DMS114 treated with DMSO at 0.1 percent for 48 hours (cell line): ENCODE results near the gene TEX264.
A peak's percentile ranks its signal among the peaks of the same experiment; 100 is the strongest.

Experiments
- DNase-seq: peaks from one replicate; lab custom pipeline; 2025; ENCODE audit not compliant: unreplicated experiment; lab: John Stamatoyannopoulos, UW

Gene TEX264

GRCh38 chr3:51692980-51693395 lies 21.9 kb downstream of the TEX264 start:
- DNase-seq, result no peak

DNA sequence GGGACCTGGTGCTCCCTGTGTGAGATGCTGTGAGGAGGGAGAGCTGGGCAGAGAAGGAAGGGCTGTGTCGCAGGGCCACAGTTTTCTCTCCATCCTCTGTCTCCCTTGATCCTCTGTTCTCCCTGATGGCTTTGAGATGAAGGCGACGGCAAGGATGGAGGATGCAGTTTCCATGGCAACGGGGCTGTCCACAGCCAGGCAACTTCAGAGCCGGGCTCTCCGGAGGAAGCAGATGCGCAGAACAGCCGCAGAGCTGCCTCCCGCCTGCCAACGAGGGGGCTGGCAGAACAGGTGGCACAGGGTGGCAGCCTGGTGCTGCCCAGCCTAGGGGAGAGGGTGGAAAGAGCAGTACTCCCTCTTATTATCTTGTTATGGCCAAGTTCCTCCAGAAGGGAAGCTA lies 25.9 kb downstream of the TEX264 start:
- DNase-seq, result no peak

DNA sequence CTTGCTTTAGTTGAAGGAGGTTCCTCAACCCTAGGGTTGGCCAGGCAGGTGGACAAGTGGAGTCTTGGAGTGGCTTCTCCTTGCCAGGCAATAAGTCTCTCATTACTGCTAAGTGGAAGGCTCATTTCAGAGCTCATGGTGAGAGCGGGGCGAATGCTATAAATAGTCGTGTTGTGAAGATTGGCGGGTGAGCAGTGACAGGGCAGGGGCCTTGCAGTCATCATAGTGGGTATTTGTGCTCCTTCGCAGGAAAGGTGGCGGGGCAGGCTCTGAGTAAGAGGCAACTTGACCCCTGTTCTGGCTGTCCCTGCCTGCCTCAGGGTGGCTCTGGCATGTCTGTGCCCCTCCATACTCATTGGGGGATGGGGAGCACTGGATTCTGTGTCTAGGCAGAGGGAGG lies 27.2 kb downstream of the TEX264 start:
- no peak for DNase-seq

- DNase-seq, result no peak
Measured at GRCh38 chr3:51700403-51700802, 29.4 kb downstream of the TEX264 start.

GRCh38 chr3:51702156-51702555 lies 31.1 kb downstream of the TEX264 start:
- no peak for DNase-seq

DNA sequence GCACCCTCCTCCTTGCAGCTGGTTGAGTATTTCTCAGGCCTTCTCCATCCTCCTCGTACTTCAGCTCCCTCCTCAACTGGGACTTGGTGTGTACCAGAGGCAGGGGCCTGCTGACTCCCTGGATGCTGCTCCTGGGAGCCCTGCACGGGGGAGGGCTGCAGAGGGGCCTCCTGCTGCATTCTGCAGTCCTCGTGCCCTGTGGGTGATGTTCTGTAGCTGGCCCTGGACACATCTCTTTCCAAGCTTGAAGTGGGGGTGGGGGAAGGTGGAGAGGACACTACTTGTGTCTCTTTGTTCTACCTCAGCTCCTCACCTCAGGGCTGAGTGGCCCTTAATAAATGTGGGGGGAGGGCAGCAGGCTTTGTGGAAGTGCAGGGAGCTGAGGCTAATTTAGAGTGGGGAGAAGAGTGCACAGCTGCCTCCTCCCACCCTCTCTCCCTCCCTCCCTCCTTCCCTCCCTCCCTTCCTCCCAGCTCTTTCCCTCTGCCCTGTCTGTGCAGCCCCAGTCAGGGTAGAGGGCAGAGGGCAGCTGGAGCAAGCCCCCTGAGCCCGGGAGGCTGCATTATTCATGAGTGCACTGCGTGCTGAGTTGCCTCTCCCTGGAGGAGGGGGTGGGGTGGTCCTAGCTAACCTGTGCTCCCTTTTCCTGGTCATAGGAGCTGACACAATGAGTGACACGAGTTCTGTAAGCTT lies 32.2 kb downstream of the TEX264 start:
- no peak for DNase-seq

GRCh38 chr3:51703761-51704510 lies 32.9 kb downstream of the TEX264 start:
- no peak for DNase-seq

DNA sequence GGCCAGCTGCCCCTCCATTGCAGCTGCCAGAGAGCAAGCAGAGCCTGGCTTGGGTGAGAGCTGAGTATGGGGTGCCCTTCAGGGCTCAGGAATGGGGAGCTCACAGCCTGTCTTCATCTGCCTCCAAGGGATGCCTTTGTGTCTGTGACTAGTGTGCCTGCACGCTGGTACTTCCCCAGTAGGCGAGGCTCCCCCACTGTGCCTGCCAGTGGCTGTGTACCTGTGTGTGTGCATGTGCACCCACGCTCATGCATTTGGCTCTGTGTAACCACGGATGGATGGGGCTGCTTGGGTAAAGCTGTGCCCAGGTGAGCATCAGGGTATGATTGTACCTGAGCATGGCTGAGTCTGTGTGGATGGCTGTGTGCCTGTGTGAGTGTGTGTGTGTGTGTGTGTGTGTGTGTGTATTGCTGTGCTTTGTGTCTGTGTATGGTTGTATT lies 33.5 kb downstream of the TEX264 start:
- no peak for DNase-seq

- no peak for DNase-seq
Measured at GRCh38 chr3:51705276-51706020, 34.4 kb downstream of the TEX264 start.

DNA sequence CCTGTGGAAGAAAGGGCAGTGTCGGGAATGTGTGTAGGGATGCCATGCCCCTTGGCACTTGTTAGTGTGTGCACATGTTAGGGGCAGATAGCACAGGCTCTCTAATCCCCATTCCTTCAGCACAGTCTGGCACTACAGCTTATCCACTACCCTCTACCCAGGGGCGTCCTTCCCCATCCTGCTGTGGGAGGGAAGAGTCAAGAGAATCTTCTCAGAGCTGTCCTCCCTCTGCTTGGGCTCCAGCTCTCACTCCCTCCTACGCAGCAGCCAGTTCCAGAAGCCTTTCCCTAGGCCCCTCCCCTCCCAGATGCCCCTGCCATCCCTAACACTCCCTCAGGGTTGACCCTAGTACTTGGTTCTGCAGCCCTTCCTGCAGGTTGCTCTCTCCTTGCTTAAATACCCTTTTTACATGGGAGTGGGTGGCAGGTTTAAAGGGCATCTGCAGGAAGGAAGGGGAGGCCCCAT lies 35.0 kb downstream of the TEX264 start:
- no peak for DNase-seq

GRCh38 chr3:51706788-51707731 lies 36.0 kb downstream of the TEX264 start, which contains the start of gene GRM2:
GRM2 (plus strand) TSS chr3:51707068; CDS start chr3:51708984, 1,916 bp downstream.
- DNase-seq, result peak; percentile 36

DNA sequence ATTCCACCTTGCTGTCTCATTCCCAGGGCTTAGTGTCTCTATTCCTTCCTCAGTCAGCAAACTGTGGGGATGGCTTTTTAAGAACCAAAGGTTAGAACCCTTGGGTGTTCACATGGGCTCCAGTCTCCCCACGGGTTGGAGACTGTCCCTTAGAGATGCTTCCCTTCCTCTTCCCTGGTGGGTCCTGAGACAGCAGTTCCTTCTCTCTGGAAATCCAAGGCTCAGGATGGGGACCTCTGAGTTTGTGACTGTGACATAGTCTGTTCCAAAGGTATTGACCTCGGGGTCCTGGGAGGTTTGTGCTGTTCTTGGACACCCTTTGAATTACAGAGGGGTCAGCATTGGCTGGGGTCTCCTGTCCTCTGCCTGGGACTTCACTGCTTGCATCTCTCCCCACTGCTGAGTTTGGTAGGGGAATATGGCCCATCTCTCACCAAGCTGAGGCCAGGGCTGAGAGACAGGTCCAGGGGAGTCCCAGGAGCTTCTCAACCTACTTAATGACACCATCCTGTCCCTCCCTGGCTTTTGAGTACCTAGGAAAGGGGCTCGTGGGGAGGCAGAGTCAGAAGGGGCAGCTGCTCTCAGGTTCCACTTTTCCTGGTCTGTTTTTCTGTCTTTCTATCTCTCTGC lies 37.3 kb downstream of the TEX264 start:
- no peak for DNase-seq

DNA sequence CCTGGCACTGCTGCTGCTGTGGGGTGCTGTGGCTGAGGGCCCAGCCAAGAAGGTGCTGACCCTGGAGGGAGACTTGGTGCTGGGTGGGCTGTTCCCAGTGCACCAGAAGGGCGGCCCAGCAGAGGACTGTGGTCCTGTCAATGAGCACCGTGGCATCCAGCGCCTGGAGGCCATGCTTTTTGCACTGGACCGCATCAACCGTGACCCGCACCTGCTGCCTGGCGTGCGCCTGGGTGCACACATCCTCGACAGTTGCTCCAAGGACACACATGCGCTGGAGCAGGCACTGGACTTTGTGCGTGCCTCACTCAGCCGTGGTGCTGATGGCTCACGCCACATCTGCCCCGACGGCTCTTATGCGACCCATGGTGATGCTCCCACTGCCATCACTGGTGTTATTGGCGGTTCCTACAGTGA lies 38.0 kb downstream of the TEX264 start:
- DNase-seq, result no peak

DNA sequence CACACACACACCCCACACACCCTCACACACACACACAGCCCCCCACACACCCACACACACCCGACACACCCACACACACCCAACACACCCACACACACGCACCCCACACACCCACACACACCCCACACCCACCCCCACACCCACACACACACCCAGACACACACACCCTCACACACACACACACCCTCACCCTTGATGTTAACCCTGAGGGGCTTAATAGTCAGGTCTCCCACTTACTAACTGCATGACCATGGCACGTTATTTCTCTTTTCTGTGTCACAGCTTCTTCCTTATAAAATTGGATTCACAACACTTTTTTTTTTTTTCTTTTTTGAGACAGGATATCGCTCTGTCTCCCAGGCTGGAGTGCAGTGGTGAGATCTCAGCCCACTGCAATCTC lies 38.6 kb downstream of the TEX264 start:
- no peak for DNase-seq

- DNase-seq, result no peak
Measured at GRCh38 chr3:51710631-51711351, 39.7 kb downstream of the TEX264 start.

DNA sequence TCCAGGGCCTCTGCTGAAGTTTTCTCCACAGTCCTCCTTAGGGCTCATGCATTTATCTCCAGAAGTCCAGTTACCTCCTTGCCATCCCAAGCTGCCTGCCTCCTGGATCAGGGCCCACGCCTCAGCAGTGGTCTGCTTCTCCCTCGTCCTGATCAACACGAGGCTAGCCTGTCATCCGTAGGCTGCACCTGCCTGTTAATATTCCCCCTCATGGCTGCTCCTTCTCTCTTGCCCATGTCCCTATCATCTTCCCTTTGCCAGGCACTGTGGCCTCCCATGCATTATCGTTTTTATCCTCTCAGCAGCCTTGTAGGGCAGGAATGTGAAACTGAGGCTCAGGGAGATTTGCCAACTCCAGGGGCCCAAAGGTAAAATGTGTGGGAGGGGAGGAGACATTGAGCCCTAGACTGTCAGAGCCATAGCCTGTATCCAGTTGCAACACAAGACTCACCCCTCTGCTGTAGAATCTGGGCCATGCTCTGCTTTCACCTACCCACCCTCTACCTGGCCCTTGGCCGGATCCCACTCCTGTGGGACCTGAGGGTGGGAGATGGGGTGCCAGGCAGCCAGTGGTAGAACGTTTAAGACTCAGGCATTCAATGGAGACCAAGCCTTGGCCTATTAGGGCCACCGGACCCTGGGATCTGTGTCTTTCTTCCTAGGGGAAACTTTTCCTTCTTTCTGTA lies 40.4 kb downstream of the TEX264 start:
- no peak for DNase-seq

DNA sequence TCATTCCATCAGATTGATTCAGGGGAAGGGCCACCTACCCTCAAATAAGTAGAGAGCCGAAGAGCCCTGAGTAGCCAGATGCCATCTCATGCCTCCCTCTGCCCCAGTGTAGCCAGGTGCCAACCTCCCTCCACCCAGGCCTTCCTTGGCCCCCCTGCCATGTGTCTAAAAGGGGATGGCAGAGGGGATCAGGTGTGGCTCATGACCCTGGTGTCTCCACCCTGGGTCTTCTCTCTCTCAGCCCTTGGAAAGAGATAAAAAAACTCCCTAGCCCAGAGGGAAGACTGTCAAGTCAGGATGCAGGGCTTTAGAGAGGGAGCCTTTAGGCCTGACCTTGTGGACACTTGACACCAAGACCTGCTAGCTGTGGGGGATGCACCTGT lies 41.0 kb downstream of the TEX264 start:
- DNase-seq, result no peak

DNA sequence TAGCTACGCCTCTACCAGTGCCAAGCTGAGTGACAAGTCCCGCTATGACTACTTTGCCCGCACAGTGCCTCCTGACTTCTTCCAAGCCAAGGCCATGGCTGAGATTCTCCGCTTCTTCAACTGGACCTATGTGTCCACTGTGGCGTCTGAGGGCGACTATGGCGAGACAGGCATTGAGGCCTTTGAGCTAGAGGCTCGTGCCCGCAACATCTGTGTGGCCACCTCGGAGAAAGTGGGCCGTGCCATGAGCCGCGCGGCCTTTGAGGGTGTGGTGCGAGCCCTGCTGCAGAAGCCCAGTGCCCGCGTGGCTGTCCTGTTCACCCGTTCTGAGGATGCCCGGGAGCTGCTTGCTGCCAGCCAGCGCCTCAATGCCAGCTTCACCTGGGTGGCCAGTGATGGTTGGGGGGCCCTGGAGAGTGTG lies 41.5 kb downstream of the TEX264 start:
- no peak for DNase-seq

GRCh38 chr3:51712963-51713362 lies 41.9 kb downstream of the TEX264 start:
- no peak for DNase-seq
